GM21576 (cell line): ENCODE data around the gene LMO7.
A peak's percentile ranks its signal among the peaks of the same experiment; 100 is the strongest.

ENCODE experiments used
- ATAC-seq: cut with Tn5 transposase; IDR thresholded peaks from one replicate; pipeline ENCODE4 v1.9.1; 2021; ENCODE audit warnings: mild to moderate bottlenecking, moderate library complexity; ENCODE audit not compliant: unreplicated experiment

LMO7 gene

GRCh38 chr13:75635828-75636435, at the start of gene LMO7:
Gene LMO7, plus strand, starts transcription at chr13:75636330. Its CDS starts 328 bp downstream, at chr13:75636658.
- ATAC-seq, result peak; percentile 55

GRCh38 chr13:75587679-75588078, 48.5 kb upstream of the LMO7 start:
- no peak for ATAC-seq

- ATAC-seq, result no peak
These were observed 39.4 kb upstream of the LMO7 start for GRCh38 chr13:75596657-75597182.

- no peak for ATAC-seq
These were observed 35.8 kb upstream of the LMO7 start for GRCh38 chr13:75600371-75600770.

GRCh38 chr13:75603038-75603437, 33.1 kb upstream of the LMO7 start:
- no peak for ATAC-seq

- no peak for ATAC-seq
These were observed 28.7 kb upstream of the LMO7 start for GRCh38 chr13:75607447-75607846.

GRCh38 chr13:75610466-75610865, 25.7 kb upstream of the LMO7 start:
- no peak for ATAC-seq

GRCh38 chr13:75612354-75612753, 23.8 kb upstream of the LMO7 start:
- no peak for ATAC-seq

GRCh38 chr13:75617230-75617629, 18.9 kb upstream of the LMO7 start:
- ATAC-seq, result no peak

GRCh38 chr13:75618308-75618707, 17.8 kb upstream of the LMO7 start:
- no peak for ATAC-seq

GRCh38 chr13:75620020-75620419, 16.1 kb upstream of the LMO7 start:
- ATAC-seq, result no peak

GRCh38 chr13:75621147-75621546, 15.0 kb upstream of the LMO7 start:
- ATAC-seq, result no peak

GRCh38 chr13:75628801-75629200, 7.3 kb upstream of the LMO7 start:
- ATAC-seq, result no peak

- no peak for ATAC-seq
These were observed 2.8 kb upstream of the LMO7 start for GRCh38 chr13:75633285-75633684.

- peak; percentile 1 for ATAC-seq
These were observed 866 bp upstream of the LMO7 start for GRCh38 chr13:75635101-75635827.

GRCh38 chr13:75636436-75637180, 478 bp downstream of the LMO7 start:
- peak; percentile 46 for ATAC-seq

- no peak for ATAC-seq
These were observed 1.1 kb downstream of the LMO7 start for GRCh38 chr13:75637181-75637750.

- ATAC-seq, result no peak
These were observed 3.3 kb downstream of the LMO7 start for GRCh38 chr13:75639454-75639853.

- no peak for ATAC-seq
These were observed 4.9 kb downstream of the LMO7 start for GRCh38 chr13:75641026-75641425.

GRCh38 chr13:75643182-75643581, 7.1 kb downstream of the LMO7 start:
- ATAC-seq, result no peak

GRCh38 chr13:75643693-75644092, 7.6 kb downstream of the LMO7 start:
- ATAC-seq, result no peak
